IPS-15b (cell line): Measurements from ENCODE around the gene SIPA1L3.

Experiments
- H3K27me3 ChIP-seq: one replicate; pipeline ENCODE4 v1.6.1; 2013; ENCODE audit warnings: low read length; ENCODE audit not compliant: control insufficient read depth, insufficient read depth
- H3K36me3 ChIP-seq: one replicate; pipeline ENCODE4 v1.6.1; 2013; ENCODE audit warnings: low read length; ENCODE audit not compliant: control insufficient read depth, insufficient read depth
- H3K4me1 ChIP-seq: one replicate; pipeline ENCODE4 v1.6.1; 2013; ENCODE audit warnings: mild to moderate bottlenecking, low read length; ENCODE audit not compliant: control insufficient read depth, insufficient read depth
- H3K4me3 ChIP-seq: one replicate; pipeline ENCODE4 v1.5.1; 2013; ENCODE audit warnings: low read depth, low read length
- H3K9ac ChIP-seq: one replicate; pipeline ENCODE4 v1.6.1; 2013; ENCODE audit warnings: low read depth, mild to moderate bottlenecking, low read length
- H3K9me3 ChIP-seq: one replicate; pipeline ENCODE4 v1.6.1; 2013; ENCODE audit warnings: mild to moderate bottlenecking, low read length; ENCODE audit not compliant: control insufficient read depth, insufficient read depth

The SIPA1L3 gene

DNA sequence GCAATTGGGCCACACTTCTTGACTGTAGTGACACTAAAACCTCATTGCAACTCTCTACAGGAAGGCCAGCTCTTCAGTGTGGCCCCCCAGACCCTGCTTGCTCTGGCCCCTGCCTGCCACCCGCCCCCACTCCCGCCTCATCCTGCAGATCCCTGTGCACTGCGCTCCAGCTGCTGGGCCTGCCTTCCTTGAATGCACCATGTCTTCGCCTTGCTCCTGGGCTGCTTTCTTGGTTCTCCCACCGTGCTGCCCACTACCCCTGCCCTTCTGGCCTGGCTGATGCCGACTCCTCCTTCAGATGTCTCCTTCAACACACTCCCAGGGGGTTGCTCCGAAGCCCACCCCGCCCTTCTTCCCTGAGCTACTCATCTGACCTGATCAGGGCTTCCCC is 98.2 kb downstream of the SIPA1L3 start:
- H3K36me3 ChIP-seq: no peaks in the 10 kb centered on the region
- no peak overlapping the region for H3K9ac ChIP-seq
- no peaks in the 10 kb centered on the region for H3K27me3 ChIP-seq
- no peaks in the 10 kb centered on the region for H3K9me3 ChIP-seq
- H3K4me1 ChIP-seq: peaks cover 17% of the 10 kb centered on the region
- H3K4me3 ChIP-seq: no peak overlapping the region

DNA sequence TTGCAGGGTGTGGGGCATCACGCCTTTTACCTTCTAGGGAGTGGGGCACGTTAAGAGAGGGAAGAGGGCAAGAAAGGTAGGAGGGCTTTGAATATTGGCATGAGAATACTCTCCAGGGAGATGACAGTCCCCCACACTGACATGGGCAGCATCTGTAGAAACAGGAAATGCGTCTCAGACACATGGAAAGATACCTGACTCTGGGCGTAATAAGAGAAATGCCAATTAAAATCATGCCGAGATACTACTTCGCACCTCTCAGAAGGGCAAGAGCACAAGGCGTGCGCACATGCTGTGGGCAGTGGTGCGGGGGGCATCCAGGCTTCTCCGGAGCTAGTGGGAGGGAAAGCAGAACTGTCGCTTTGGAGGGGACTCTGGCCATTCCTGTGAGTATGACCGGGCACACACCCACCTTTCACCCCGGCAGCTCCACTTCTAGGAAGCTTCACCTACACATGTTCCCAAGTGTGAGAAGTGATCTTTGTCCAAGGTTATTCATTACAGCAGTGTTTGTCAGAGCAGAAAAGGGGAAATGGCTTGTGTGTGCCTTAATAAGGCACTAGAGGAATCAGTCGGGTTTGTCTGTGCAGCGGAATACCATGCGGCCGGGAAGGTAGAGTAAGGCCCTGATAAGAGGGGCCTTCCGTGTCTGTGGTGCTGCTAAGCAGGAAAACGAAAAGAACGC is 99.5 kb downstream of the SIPA1L3 start:
- Histone ChIP-seq H3K36me3 (no peaks in the 10 kb centered on the region), H3K9me3 (no peaks in the 10 kb centered on the region), H3K9ac (no peak overlapping the region)

GRCh38 chr19:38009650-38010242 is 102.7 kb downstream of the SIPA1L3 start:
- Histone ChIP-seq H3K36me3 (no peaks in the 10 kb centered on the region), H3K4me3 (no peak overlapping the region), H3K9ac (no peak overlapping the region), H3K9me3 (no peaks in the 10 kb centered on the region), H3K27me3 (no peaks in the 10 kb centered on the region), H3K4me1 (peaks cover 18% of the 10 kb centered on the region)

More for the DNA sequence above, 99.5 kb downstream of the SIPA1L3 start:
- peaks cover 18% of the 10 kb centered on the region for H3K4me1 ChIP-seq
- H3K4me3 ChIP-seq: no peak overlapping the region
- H3K27me3 ChIP-seq: no peaks in the 10 kb centered on the region

- no peaks in the 10 kb centered on the region for H3K9me3 ChIP-seq
- no peaks in the 10 kb centered on the region for H3K27me3 ChIP-seq
- no peak overlapping the region for H3K9ac ChIP-seq
- peaks cover 13% of the 10 kb centered on the region for H3K4me1 ChIP-seq
- no peaks in the 10 kb centered on the region for H3K36me3 ChIP-seq
- no peak overlapping the region for H3K4me3 ChIP-seq
These were observed 104.4 kb downstream of the SIPA1L3 start for GRCh38 chr19:38011426-38011825.

- no peak overlapping the region for H3K4me3 ChIP-seq
- no peaks in the 10 kb centered on the region for H3K9me3 ChIP-seq
- H3K27me3 ChIP-seq: no peaks in the 10 kb centered on the region
- peaks cover 3% of the 10 kb centered on the region for H3K36me3 ChIP-seq
- peak overlapping the region; percentile 24 for H3K9ac ChIP-seq
- peaks cover 13% of the 10 kb centered on the region for H3K4me1 ChIP-seq
These were observed 105.3 kb downstream of the SIPA1L3 start for GRCh38 chr19:38012290-38012689.

- no peaks in the 10 kb centered on the region for H3K27me3 ChIP-seq
- H3K36me3 ChIP-seq: peaks cover 3% of the 10 kb centered on the region
- peaks cover 13% of the 10 kb centered on the region for H3K4me1 ChIP-seq
- H3K4me3 ChIP-seq: no peak overlapping the region
- peak overlapping the region; percentile 37 for H3K9ac ChIP-seq
- no peaks in the 10 kb centered on the region for H3K9me3 ChIP-seq
These were observed 105.9 kb downstream of the SIPA1L3 start for GRCh38 chr19:38012944-38013343.

GRCh38 chr19:38013913-38014580 is 107.0 kb downstream of the SIPA1L3 start:
- H3K9ac ChIP-seq: no peak overlapping the region
- no peaks in the 10 kb centered on the region for H3K27me3 ChIP-seq
- peaks cover 13% of the 10 kb centered on the region for H3K4me1 ChIP-seq

GRCh38 chr19:38015216-38015615 is 108.2 kb downstream of the SIPA1L3 start:
- peaks cover 3% of the 10 kb centered on the region for H3K36me3 ChIP-seq
- no peak overlapping the region for H3K9ac ChIP-seq
- no peaks in the 10 kb centered on the region for H3K9me3 ChIP-seq
- H3K27me3 ChIP-seq: no peaks in the 10 kb centered on the region
- H3K4me1 ChIP-seq: peaks cover 13% of the 10 kb centered on the region
- H3K4me3 ChIP-seq: no peak overlapping the region

More at GRCh38 chr19:38013913-38014580, 107.0 kb downstream of the SIPA1L3 start:
- Histone ChIP-seq H3K36me3 (peaks cover 3% of the 10 kb centered on the region), H3K4me3 (no peak overlapping the region), H3K9me3 (no peaks in the 10 kb centered on the region)

DNA sequence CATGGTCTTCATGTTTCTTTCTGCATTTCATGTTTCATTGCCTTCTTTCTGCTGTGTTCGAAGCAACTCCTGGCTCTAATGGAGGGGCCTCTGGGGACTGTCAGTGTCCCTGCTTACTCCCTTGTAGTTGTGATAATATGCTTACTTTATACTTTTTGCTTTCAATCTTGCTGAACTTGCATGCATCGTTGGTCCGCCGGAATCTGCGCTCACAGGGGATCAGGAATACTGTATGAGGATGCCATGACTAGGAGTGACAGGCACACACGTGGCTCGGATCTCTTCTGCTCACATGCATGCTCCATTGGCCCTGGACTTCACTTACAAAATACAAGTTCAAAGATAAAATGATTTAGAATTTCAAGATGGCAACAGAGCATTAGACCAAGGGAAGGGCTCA is 108.8 kb downstream of the SIPA1L3 start:
- Histone ChIP-seq H3K9ac (no peak overlapping the region), H3K4me3 (no peak overlapping the region), H3K27me3 (no peaks in the 10 kb centered on the region), H3K9me3 (no peaks in the 10 kb centered on the region), H3K36me3 (peaks cover 3% of the 10 kb centered on the region), H3K4me1 (peaks cover 13% of the 10 kb centered on the region)

DNA sequence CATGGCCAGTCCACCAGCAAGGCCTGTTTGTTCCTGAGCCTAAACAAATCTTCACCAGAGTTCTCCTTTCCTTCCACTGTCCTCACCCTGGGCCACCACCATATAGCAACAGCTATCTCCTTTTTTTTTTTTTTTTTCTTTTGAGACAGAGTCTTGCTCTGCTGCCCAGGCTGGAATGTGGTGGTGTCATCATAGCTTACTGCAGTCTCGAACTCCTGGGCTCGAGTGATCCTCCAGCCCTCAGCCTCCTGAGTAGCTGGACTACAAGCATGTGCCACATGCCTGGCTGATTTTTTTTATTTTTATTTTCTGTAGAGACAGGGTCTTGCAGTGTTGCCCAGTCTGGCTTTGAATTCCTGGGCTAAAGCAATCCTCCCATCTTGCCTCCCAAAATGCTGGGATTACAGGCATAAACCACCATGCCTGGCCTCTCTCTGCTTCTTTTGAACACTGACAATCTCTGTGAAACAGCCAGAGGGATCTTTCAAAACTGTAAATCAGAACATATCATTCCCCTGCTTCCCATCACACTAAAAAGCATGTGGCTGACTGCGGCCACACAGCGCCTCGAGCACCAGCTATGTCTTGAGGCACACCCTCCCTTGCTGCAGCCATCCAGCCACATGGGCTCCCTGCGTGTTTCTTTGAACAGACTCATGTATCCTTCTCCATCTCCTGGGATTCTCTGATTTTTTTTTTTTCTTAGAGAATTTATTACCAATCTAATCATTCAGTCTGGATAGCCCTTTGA is 110.6 kb downstream of the SIPA1L3 start:
- H3K4me3 ChIP-seq: no peak overlapping the region
- H3K9ac ChIP-seq: no peak overlapping the region
- peaks cover 3% of the 10 kb centered on the region for H3K4me1 ChIP-seq
- peaks cover 3% of the 10 kb centered on the region for H3K36me3 ChIP-seq
- no peaks in the 10 kb centered on the region for H3K27me3 ChIP-seq
- no peaks in the 10 kb centered on the region for H3K9me3 ChIP-seq

GRCh38 chr19:38018694-38019395 is 111.8 kb downstream of the SIPA1L3 start:
- Histone ChIP-seq H3K9ac (no peak overlapping the region), H3K4me1 (no peaks in the 10 kb centered on the region)

More at GRCh38 chr19:38018694-38019395, 111.8 kb downstream of the SIPA1L3 start:
- Histone ChIP-seq H3K27me3 (no peaks in the 10 kb centered on the region), H3K36me3 (peaks cover 3% of the 10 kb centered on the region), H3K4me3 (no peak overlapping the region), H3K9me3 (no peaks in the 10 kb centered on the region)
